Epithelial cell of proximal tubule (primary cell): ENCODE data around the gene SPDEF. TPM values are rescaled to one million over a fixed set of nuclear protein-coding genes. Genes with fewer than 3 reads are reported as not detected.

ENCODE experiments used
- DNase-seq: peaks from one replicate; pipeline ENCODE4 v3.0.0-alpha.2; 2011; ENCODE audit warnings: low read depth
- H3K4me3 ChIP-seq: 2 replicates; pipeline ENCODE4 v1.5.1; 2011; ENCODE audit warnings: low read depth, mild to moderate bottlenecking, low read length
- CTCF ChIP-seq: conservative IDR thresholded peaks from 2 replicates; pipeline ENCODE4 v1.5.1; 2012; ENCODE audit warnings: low read depth, mild to moderate bottlenecking, low read length
- total RNA-seq: library from RNA; depleted of rRNA; stranded (reverse); fragments of >200 nt; gene quantifications from 2 replicates; pipeline ENCODE4 v1.2.3, GENCODE V29; 2015

The SPDEF gene
- total RNA-seq, 1 donor from 2014 or later = not detected

- no peak for DNase-seq
- no peak overlapping the region for H3K4me3 ChIP-seq
- no peak for TF ChIP-seq CTCF
These were observed 30.5 kb downstream of the SPDEF start for GRCh38 chr6:34525431-34526175.

DNA sequence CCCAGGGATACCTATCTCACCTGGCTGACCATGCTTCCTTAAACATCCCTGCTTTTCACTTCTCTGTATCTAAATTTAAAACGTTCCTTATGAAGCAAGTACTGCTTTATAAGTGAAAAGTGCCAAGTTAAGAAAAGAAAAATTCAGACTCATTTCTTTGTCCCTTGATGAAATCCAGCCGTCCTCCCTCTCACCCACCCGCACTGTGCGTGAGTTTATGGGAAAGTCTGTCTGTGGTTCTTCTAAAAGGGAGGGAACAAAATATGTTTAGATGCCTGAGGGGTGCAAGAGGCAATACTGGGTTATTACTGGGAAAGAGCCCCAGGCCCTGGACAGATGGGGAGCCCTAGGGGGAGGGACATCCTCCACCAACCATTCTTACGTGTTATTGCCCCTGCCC lies 31.2 kb downstream of the SPDEF start:
- TF ChIP-seq CTCF = no peak
- H3K4me3 ChIP-seq = no peak overlapping the region
- DNase-seq = no peak

GRCh38 chr6:34524499-34524898 lies 31.6 kb downstream of the SPDEF start:
- DNase-seq = no peak
- no peak overlapping the region for H3K4me3 ChIP-seq
- TF ChIP-seq CTCF = no peak

DNA sequence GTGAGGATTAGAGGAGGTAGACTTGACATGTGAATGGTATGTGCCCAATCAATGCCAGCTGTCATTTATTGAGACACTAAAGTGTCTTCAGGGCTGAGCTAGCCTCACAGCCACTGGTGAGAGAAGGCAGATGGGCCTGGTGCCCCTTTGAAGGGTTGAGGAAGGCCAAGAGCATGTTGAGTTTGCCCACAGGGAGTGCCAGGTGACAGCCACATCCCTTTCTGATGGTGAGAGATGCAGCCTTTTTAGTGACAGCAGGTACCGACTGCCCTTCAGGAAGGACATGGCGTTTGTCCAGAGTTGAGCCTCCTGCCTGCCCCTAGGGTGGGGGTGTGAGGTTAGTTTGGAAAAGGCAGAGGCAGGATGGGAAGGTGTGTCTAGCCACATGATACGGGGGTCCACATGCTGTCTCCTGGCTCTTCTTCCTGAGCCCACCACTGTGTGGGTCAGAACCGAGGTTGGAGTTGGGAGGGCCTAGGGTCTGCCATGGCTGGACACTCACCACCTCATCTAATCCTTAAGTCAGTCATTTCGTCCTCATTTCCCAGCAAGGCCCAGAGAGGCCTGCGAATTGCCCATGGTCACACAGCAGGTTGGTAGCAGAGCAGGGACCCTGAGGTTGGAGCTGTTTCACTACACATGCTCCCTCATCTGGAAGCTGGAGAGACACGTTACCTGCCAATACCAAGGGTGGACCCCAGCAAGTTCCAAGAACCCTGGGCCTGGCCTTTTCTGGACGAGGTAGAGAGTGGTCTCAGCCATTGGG lies 32.5 kb downstream of the SPDEF start:
- H3K4me3 ChIP-seq = no peak overlapping the region
- no peak for DNase-seq
- no peak for TF ChIP-seq CTCF

- DNase-seq = no peak
- no peak for TF ChIP-seq CTCF
These were observed 33.4 kb downstream of the SPDEF start for GRCh38 chr6:34522761-34523160.

DNA sequence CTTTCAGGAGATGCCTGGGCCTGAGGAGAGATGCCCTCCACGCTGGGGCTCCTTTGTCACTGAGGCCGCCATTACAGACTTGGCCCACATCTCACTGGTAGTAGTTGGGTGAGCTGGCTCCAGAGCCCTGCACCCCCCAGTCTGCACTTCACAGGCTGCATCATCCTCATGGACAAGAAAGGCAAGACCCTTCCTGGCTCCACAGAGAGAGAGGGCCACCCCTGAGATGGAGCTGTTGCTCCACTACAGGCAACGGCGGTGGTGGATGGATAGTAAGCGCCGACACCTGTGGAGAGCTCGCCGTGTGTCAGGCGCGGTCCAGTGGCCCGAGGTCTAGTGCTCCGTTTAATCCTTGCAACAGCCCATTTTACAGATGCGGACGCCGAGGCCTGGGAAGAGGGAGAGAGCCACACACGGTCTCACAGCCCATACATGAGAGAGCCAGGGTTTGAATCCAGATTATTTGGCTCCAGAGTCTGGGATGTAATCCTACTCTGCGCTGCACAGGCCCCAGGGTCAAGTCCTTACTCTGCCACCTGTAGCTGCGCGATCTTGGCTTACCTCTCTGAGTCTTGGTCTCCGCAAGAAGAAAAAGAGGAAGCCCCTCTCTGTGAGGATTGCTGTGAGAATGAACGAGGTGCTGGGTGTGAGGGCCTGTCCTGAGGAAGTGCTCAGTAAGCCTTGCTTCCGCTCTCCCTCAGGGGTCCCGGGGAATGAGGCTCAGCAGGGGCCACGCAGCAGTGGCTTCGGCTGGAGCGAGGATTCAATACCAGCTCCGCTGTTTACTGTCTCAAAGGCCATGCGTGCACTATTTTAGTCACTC lies 34.5 kb downstream of the SPDEF start:
- TF ChIP-seq CTCF = no peak
- no peak for DNase-seq
- no peak overlapping the region for H3K4me3 ChIP-seq

More at GRCh38 chr6:34522761-34523160, 33.4 kb downstream of the SPDEF start:
- H3K4me3 ChIP-seq = no peak overlapping the region
